Smooth muscle cell (in vitro differentiated cells): Measurements from ENCODE around the gene TAL2. TPM values are rescaled to one million over a fixed set of nuclear protein-coding genes. Genes with fewer than 3 reads are reported as not detected.

Source experiments
- DNase-seq: peaks from one replicate; lab custom pipeline; 2025; ENCODE audit not compliant: unreplicated experiment; lab: John Stamatoyannopoulos, UW
- H2AFZ ChIP-seq: fragments of 200-600 bp; sonication (generic); 2 replicates; pipeline ENCODE4 v1.6.0; 2016; ENCODE audit warnings: antibody characterized with exemption, low read depth, mild to moderate bottlenecking
- H3F3A ChIP-seq: fragments of 200-600 bp; sonication (generic); 2 replicates; pipeline ENCODE4 v1.6.0; 2017; ENCODE audit warnings: antibody characterized with exemption, low read depth
- H3K27ac ChIP-seq: fragments of 200-600 bp; sonication (generic); 2 replicates; pipeline ENCODE4 v1.5.1; 2016; ENCODE audit warnings: low read depth, mild to moderate bottlenecking
- H3K27me3 ChIP-seq: fragments of 200-600 bp; sonication (generic); 2 replicates; pipeline ENCODE4 v1.6.1; 2016; ENCODE audit warnings: low read depth, mild to moderate bottlenecking
- H3K36me3 ChIP-seq: fragments of 200-600 bp; sonication (generic); 2 replicates; pipeline ENCODE4 v1.5.1; 2016; ENCODE audit warnings: low read depth
- H3K4me1 ChIP-seq: fragments of 200-600 bp; sonication (generic); 2 replicates; pipeline ENCODE4 v1.5.1; 2016; ENCODE audit warnings: low read depth
- H3K4me2 ChIP-seq: fragments of 200-600 bp; sonication (generic); 2 replicates; pipeline ENCODE4 v1.6.0; 2016; ENCODE audit warnings: mild to moderate bottlenecking
- H3K4me3 ChIP-seq: fragments of 200-600 bp; sonication (generic); 2 replicates; pipeline ENCODE4 v1.5.1; 2016; ENCODE audit warnings: mild to moderate bottlenecking
- H3K79me2 ChIP-seq: fragments of 200-600 bp; sonication (generic); 2 replicates; pipeline ENCODE4 v1.6.0; 2016; ENCODE audit warnings: low read depth, mild to moderate bottlenecking
- H3K9ac ChIP-seq: fragments of 200-600 bp; sonication (generic); 2 replicates; pipeline ENCODE4 v1.6.0; 2016; ENCODE audit warnings: low read depth
- H3K9me3 ChIP-seq: fragments of 200-600 bp; sonication (generic); replicated peaks from 2 replicates; pipeline ENCODE4 v1.5.1; 2016; ENCODE audit warnings: low read depth
- H4K20me1 ChIP-seq: fragments of 200-600 bp; sonication (generic); 2 replicates; pipeline ENCODE4 v1.6.0; 2016; ENCODE audit warnings: low read depth
- CTCF ChIP-seq: fragments of 200-600 bp; sonication (generic); IDR thresholded peaks from 2 replicates; pipeline ENCODE4 v1.5.1; 2017; ENCODE audit warnings: borderline replicate concordance, mild to moderate bottlenecking, antibody characterized with exemption; ENCODE audit not compliant: insufficient read depth, poor library complexity, severe bottlenecking
- WGBS: methylation state at CpG from one replicate; pipeline ENCODE4 v1.1.7; 2016; ENCODE audit warnings: low lambda C conversion rate; 5-methylcytosine and 5-hydroxymethylcytosine counted together
- polyA plus RNA-seq: library from polyadenylated mRNA; unstranded; fragments of >200 nt; fragmentation: Nextera tagmentation; extraction: Ambion mirVana; gene quantifications from 2 replicates; pipeline ENCODE4 v1.2.1, GENCODE V29; 2016
- total RNA-seq: library from RNA; depleted of rRNA; stranded (reverse); fragments of >200 nt; gene quantifications from 2 replicates; pipeline ENCODE4 v1.2.3, GENCODE V29; 2014

Gene TAL2
- total RNA-seq (0.49 TPM in 1 of 2 replicates, not detected in the other), polyA plus RNA-seq (0.39 and 0.59 TPM in 2 replicates)

DNA sequence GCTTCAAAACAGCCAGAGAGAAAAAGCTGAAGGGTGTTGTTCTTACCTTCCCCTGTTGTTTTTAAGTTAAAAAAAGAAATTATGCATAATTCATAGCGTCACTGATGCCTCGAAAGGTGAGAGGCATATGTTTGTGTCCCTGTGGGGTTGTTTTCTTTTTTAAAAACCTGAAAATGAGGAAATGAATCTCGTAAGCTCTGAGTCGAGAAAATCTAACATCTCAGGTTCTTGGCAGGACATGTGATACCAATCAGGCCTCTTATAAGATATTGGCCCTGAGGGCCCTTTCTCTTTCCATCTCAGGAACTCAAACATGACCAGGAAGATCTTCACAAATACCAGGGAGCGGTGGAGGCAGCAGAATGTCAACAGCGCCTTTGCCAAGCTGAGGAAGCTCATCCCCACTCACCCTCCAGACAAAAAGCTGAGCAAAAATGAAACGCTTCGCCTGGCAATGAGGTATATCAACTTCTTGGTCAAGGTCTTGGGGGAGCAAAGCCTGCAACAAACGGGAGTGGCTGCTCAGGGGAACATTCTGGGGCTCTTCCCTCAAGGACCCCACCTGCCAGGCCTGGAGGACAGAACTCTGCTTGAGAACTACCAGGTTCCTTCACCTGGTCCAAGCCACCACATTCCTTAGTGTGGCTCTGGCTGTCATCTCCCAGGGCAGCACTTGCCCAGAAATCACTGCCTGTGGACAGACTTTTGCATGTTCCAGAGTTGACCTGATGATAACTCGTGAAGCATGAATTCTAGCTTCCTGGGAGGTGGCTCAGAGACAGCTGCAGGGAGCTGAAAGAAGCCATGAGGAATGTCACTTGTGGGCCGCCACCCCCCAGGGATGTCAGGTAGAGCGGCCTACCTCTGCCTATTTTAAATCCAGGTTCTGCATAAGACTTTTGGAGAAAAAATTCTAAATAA, at the start of gene TAL2:
TAL2 (plus strand) TSS at position 274 of the 921 bp plus-strand sequence; CDS start at position 314, 40 bp downstream.
- H3K27me3 ChIP-seq: peaks cover 3% of the 10 kb centered on the region
- H3K4me2 ChIP-seq: no peak within 1 kb of the TSS
- no peak for DNase-seq
- peaks cover 4% of the 10 kb centered on the region for H3K4me1 ChIP-seq
- TF ChIP-seq CTCF: no peak
- no peaks in the 10 kb centered on the region for H3K9me3 ChIP-seq
- no peak within 1 kb of the TSS for H3K4me3 ChIP-seq
- H3K36me3 ChIP-seq: no peaks in the 10 kb centered on the region
- no peaks in the 10 kb centered on the region for H3F3A ChIP-seq
- H3K9ac ChIP-seq: no peak within 1 kb of the TSS
- no peak within 1 kb of the TSS for H3K27ac ChIP-seq
- H3K79me2 ChIP-seq: no peaks in the 10 kb centered on the region
- H4K20me1 ChIP-seq: no peaks in the 10 kb centered on the region
- H2AFZ ChIP-seq: no peak within 1 kb of the TSS
- 91% methylated on average over 12 of the region's 12 CpGs for WGBS

- Histone ChIP-seq H3K9ac (no peak overlapping the region), H3K36me3 (no peaks in the 10 kb centered on the region), H3K79me2 (no peaks in the 10 kb centered on the region), H3K27me3 (no peaks in the 10 kb centered on the region), H2AFZ (no peak overlapping the region), H3K4me1 (no peaks in the 10 kb centered on the region), H3K27ac (no peak overlapping the region), H3K9me3 (no peaks in the 10 kb centered on the region), H4K20me1 (no peaks in the 10 kb centered on the region), H3F3A (no peaks in the 10 kb centered on the region), H3K4me3 (no peak overlapping the region), H3K4me2 (no peak overlapping the region)
- no peak for DNase-seq
- no peak for TF ChIP-seq CTCF
- WGBS: 94% methylated on average over 2 of the region's 2 CpGs
These were observed 41.3 kb upstream of the TAL2 start for GRCh38 chr9:105621001-105621400.

DNA sequence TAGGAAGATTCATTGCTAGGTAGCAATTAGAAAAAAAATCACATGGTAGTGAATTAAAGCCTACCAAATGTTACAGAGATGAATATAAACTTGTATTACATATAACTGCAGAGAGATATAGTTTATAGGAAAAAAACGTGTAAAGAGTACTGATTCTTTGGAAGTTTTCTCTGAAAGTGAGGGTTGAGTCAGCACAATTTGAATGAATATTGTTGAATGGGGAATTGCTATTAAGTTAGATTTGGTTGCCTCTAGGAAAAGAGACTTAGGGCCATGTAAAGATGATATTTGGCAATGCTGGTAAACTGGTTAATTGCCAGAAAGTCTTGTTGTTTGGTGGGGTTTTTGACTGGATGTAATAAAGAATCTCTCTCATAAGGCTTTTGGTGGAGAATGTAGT, 37.2 kb upstream of the TAL2 start:
- no peaks in the 10 kb centered on the region for H3F3A ChIP-seq
- H3K4me2 ChIP-seq: no peak overlapping the region
- no peaks in the 10 kb centered on the region for H3K4me1 ChIP-seq
- H3K27ac ChIP-seq: no peak overlapping the region
- WGBS: 77% methylated on average over 1 of the region's 1 CpG
- no peaks in the 10 kb centered on the region for H3K27me3 ChIP-seq
- H3K79me2 ChIP-seq: no peaks in the 10 kb centered on the region
- H3K4me3 ChIP-seq: no peak overlapping the region
- H3K36me3 ChIP-seq: no peaks in the 10 kb centered on the region
- no peaks in the 10 kb centered on the region for H3K9me3 ChIP-seq
- H3K9ac ChIP-seq: no peak overlapping the region
- no peak overlapping the region for H2AFZ ChIP-seq
- no peak for TF ChIP-seq CTCF
- H4K20me1 ChIP-seq: no peaks in the 10 kb centered on the region
- no peak for DNase-seq
